Peyer's patch (tissue), 4 donors: Measurements from ENCODE around the gene NDUFV1.

Experiments
- POLR2A ChIP-seq, 2 donors: fragments of 450-650 bp; IDR thresholded peaks; one replicate each; pipeline ENCODE4 v1.5.1; 2017; ENCODE audit warnings: antibody characterized with exemption in 2 of 2, mild to moderate bottlenecking in 2 of 2, moderate library complexity in 2 of 2
- TF ChIP-seq, protein P1 (sequence below), 6 experiments: fragments of 450-650 bp in 4 of 6; fragments of 200-600 bp in 2 of 6; sonication (generic) in 1 of 6; IDR thresholded peaks; one replicate each; pipeline ENCODE4 v1.5.1; 2017 to 2019; ENCODE audit warnings: antibody characterized with exemption in 6 of 6, mild to moderate bottlenecking in 3 of 6, moderate library complexity in 1 of 6

DNA sequence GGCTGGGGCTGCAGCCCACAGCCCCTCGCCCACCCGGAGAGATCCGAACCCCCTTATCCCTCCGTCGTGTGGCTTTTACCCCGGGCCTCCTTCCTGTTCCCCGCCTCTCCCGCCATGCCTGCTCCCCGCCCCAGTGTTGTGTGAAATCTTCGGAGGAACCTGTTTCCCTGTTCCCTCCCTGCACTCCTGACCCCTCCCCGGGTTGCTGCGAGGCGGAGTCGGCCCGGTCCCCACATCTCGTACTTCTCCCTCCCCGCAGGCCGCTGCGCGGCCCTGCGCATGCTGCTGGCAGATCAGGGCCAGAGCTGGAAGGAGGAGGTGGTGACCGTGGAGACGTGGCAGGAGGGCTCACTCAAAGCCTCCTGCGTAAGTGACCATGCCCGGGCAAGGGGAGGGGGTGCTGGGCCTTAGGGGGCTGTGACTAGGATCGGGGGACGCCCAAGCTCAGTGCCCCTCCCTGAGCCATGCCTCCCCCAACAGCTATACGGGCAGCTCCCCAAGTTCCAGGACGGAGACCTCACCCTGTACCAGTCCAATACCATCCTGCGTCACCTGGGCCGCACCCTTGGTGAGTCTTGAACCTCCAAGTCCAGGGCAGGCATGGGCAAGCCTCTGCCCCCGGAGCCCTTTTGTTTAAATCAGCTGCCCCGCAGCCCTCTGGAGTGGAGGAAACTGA lies 22.4 kb upstream of the NDUFV1 start:
- TF ChIP-seq POLR2A (IDR thresholded peaks at IDR 0.05) = peak in 1 of 2 donors; percentile 54
- TF ChIP-seq, protein P1, sequence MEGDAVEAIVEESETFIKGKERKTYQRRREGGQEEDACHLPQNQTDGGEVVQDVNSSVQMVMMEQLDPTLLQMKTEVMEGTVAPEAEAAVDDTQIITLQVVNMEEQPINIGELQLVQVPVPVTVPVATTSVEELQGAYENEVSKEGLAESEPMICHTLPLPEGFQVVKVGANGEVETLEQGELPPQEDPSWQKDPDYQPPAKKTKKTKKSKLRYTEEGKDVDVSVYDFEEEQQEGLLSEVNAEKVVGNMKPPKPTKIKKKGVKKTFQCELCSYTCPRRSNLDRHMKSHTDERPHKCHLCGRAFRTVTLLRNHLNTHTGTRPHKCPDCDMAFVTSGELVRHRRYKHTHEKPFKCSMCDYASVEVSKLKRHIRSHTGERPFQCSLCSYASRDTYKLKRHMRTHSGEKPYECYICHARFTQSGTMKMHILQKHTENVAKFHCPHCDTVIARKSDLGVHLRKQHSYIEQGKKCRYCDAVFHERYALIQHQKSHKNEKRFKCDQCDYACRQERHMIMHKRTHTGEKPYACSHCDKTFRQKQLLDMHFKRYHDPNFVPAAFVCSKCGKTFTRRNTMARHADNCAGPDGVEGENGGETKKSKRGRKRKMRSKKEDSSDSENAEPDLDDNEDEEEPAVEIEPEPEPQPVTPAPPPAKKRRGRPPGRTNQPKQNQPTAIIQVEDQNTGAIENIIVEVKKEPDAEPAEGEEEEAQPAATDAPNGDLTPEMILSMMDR (IDR thresholded peaks at IDR 0.05) = no peak
